Activated T-cell treated with anti-CD3 and anti-CD28 coated beads for 48 hours (primary cell): ENCODE results near the gene PRR29.
"Not testable (repeated sequence)": the region's sequence is repeated elsewhere in the genome, so short reads cannot be mapped to it uniquely, and the experiment has no call there.

Source experiments
- DNase-seq: peaks from one replicate; pipeline ENCODE4 v3.0.0-alpha.2; 2020; ENCODE audit warnings: low read depth

PRR29 gene

DNA sequence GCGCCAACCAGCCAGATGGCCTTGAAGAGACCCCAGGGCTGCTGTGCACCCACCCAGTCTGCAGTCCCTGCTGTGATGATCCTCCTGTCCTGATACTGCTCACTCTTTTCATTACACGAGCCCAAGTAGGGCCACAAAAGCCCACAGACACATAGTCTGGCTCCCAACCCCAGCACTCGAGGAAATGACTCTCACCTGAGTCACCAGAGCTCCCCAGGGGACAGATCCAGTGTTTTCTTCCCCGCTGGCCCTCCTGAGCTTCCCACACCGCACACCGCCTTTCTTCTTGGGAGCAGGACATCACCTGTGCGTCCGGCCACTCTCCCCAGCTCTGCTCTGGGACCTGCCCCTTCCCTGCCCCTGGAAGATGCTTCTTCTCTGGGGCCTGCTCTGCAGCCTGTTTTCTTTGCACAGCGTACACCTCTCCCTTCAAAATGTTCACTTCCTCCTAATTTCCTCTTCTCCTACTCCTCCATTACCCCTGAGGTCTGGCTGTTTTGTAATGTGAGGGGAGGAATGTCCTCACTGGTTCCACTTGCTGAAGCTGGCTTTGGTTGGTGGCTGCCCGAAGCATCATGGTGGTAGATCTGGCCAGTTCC lies 23.5 kb upstream of the PRR29 start:
- no peak for DNase-seq

DNA sequence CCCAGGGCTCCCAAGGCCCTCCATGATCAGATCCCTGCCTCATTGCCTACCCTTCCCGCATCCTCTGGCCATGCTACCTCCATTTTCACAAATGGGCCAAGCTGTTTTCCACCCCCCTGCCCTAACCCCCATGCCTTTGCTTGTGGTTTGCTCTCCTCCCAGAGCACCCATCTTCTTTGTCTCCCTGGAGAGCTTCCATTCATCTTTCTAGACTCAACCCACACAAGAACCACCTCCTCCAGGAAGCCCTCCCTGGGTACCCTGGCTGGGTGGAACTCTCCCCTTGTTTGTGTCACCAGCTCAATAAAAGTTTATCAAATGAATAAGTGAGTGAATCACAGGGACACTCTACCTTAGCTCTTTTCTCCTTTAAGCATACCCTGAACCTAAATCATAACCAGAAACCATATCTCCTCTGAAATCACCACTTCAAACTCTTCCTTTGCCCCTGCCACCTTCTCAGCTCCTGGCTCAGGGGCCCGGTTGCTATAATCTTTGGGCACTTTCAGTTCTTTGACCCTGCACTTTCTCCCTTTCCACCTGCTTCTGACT lies 22.5 kb upstream of the PRR29 start:
- no peak for DNase-seq

DNA sequence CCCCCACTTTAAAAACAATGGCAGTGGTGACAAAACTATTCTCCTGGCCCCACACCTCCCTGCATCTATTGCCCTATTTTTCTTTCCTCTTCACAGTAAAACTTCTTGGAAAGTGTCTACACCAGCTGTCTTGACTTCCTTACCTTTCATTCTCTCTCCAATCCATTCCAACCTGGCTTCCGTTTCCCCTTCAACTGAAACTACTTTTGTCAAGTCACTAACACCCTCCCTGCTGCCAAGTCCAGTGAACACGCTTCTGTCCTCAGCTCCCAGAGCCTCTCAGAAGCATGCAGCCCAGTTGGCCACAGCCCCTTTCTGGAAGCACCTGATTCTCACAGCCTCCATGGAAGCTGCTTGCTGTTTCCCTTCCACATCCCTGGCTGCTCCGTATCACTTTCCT lies 21.4 kb upstream of the PRR29 start:
- no peak for DNase-seq

DNA sequence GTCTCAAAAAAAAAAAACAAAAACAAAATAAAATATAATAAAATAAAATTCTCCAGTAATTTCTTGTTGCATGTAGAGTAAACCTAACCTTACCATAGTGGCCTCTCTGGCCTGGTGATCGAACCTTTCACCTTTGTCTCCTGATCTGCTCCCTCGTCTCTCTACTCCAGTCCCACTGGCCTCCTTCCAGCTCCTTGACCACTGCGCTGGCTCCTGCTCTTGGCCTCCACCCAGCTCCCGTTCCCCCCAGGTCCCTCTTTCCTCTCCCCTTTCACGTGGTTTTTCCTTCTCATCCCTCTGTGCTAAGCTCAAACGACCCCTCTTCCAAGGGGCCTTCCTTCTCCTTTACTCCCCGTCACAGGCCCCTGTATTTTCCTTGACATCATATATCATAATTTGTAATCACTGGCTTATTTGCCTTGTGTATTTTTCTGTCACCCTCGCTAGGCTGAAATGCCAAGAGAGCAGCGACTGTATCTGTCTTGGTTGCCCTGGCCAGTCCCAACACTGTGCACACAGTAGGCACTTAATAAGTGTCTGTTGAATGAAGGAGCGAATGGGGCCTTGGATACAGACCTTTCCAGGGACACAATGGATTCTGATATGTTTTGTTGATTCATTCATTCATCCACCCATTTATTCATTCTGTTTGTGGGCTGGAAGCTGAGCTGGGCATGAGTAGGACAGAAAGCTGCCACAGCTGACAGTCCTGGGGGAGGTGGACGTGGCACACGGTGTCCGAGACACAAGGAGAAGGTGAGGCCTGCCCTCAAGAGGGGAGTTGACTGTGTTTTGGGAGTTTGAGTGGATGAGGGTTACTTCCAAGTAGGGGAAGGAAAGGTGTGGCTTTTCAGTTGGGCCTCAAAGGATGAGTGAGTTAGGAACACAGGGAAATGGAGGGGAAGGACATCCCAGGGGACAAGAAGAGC lies 19.6 kb upstream of the PRR29 start:
- no peak for DNase-seq

DNA sequence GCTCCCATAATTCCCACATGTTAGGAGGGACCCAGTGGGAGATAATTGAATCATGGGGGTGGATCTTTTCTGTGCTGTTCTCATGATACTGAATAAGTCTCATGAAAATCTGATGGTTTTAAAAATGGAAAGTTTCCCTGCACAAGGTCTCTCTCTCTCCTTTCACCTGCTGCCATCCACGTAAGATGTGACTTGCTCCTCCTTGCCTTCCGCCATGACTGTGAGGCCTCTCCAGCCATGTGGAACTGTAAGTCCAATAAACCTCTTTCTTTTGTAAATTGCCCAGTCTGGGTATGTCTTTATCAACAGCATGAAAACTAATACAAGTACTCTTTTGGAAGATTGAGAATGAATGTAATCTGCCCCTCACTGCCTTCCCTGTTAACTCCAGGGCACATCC lies 15.5 kb upstream of the PRR29 start:
- DNase-seq: not testable (repeated sequence)

DNA sequence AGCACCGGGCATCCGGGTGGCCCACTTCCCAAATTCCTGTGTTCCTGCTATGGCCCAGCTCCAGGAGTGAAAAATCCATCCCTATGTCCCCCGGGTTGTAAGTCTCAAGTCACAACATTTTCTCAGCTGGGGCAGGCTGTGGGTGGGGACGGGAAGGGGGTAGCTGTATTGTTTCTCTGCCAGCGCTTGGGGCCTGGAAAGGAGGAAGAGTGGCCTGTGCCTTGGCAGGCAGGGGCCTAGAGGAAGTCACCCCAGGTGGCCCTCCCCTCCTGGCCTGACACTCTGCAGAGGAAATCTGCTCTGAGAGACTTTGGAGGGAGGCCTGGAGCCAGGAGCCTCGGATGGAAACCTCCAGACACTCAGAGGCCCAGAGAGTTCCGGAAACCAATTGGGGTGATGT lies 14.8 kb upstream of the PRR29 start:
- DNase-seq: no peak

DNA sequence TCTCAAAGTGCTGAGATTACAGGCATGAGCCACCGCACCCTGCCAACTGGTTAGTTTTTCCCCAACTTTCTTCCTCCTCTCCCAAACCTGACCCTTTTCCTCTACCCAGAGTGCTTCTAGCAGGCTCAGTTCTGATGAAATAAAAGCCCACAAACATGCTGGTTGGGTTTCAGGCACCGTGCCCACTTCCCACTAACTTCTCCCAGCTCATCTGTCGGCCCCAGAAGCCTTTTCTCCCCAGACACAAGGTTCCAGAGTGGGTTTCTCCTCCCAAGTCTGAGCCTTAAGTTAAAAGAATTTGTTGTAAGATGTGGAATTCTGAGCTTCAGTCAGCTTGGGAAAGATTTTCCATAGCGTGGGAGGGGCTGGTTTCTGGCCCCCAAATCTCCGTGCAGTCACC lies 13.9 kb upstream of the PRR29 start:
- DNase-seq: no peak

DNA sequence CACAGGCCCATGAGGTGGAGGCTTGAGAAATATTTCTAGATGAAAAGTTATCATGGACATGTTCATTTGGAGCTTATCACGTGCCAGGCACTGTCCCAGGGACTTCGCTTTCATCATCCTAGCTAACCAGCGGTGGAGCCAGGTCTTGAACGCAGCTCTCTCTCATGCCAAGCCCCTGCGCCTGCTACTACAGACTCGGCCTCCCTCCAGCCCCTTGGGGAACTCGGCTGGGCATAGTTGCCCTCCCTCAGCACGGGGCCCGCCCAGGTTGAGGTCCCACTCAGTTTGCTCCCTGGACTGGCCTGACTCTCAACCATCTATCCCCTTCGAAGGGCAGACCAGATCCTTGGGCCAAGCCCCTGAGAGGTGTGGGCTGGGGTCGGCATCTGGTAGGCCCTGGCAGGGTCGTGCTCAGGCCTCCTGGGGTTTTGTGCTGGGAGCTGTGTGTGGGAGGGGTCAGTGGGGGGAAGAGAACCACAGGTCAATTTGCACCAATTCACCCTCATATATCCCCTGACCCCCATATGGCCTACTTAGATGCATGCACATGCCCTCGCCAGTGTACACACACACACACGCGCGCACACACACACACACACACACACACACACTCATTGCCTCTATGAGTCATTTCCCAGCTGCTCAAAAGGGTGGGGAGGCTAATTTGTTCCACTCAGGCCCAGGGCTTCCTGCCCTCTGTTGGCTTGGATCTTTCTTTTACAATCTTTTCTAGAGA lies 13.3 kb upstream of the PRR29 start:
- DNase-seq: no peak

DNA sequence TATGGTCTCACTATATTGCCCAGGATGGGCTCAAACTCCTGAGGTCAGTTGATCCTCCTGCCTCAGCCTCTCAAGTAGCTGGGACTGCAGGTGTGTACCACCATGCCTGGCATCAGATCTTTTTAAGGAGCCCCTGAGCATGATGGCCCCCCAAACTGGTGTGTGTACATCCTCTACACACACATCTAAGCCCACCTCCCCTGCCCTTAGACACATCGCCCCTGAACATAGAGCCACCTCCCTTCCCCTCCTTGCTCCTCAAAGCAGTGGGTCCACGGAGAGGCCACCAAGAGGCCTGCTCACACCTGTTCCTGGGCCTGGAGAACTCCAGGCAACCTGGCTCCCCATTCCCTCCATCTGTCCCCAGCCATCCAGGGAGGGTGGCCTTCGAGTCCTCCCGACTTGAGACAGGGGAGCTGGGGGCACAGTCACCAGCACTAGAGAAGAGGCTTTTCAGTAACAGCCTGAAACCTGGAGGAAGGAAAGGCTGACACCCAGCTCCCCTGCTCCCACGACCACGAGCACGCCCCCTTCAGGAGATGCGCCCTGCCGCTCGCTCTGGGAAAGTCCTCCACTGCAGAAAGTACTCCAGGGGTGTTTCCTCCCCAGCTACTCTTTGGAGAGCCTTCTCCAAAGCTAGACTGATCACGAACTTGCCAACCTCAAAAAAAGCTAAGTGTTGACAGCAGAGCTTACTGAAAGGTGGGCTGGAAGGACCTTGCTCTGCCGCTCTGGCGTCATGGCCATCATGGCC lies 12.6 kb upstream of the PRR29 start:
- no peak for DNase-seq

DNA sequence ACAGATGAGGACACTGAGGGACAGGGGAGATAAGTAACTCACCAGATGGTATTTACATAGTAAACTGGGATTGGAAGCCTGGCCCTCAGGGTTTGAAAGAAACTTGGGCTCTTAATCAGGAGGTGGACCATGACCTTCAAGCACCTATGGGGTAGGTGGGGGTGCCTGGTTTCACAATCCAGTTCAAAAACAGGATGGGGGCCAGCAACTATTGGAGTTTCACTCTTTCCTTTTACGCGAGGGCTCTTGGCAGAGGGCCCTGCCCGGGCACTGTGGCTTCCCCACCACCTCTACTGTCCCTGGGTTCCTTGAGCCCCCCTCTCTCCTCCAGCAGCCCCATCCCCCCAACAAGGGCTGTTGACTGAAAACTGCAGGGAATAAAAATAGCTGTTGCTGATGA lies 11.3 kb upstream of the PRR29 start:
- no peak for DNase-seq

DNA sequence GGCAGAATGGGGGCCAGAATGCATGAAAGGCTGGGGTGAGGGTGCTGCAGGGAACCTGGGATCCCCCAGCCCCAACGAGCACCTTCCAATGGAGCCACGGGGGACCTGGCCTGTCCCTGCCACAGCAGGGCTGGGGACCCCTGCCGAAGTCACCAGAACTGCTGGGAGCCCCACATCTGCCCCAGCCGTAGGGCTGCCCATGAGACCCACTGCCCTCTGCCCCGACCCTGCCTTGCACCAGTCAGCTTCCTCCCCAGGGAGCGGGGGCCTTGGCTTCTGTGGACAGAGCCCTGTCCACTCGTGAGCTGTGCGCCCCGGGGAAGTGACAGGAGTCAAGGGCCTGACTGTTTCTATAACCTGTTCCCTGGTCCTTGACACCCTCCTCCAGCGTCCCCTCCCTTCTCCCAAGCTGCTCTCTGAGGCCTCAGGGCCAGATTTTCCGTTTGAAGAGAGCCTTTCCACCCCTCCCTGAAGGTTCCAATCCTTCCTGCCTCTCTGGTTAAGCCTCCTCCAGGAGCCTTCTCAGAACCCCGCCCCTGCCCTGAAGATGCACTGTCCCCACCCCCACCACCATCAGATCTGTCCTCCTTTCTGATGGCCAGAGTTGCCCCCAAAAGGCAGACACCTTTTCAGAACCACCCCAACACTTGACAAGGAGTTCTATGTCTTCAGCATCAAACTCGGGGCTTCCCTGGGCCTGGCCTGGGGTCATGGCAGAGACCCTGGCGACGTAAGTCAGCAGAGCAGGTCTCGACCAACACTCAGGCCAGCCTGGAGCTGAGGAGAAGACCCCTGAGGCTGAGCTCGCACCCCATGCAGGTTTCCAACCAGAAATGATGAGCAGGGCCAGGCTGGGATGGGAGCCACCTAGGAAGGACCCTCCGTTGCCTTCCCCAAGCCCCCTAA lies 10.7 kb upstream of the PRR29 start:
- no peak for DNase-seq

DNA sequence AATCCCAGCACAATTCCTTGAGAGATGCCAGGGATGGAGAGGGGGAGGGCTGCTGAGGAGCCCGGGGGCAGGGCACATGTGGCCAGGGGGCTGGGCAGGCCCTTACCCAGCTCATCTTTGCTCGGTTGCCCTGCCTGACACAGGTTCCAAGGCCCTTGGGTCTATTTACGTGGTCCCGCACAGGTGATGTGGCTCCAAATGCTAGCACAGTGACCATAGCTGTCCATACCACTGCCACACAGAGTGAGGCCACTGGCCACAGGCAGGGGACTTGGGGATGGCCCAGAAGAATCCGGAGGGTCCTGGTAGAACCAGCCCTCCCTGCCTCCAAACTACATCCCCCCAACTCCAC lies 10.0 kb upstream of the PRR29 start:
- no peak for DNase-seq

DNA sequence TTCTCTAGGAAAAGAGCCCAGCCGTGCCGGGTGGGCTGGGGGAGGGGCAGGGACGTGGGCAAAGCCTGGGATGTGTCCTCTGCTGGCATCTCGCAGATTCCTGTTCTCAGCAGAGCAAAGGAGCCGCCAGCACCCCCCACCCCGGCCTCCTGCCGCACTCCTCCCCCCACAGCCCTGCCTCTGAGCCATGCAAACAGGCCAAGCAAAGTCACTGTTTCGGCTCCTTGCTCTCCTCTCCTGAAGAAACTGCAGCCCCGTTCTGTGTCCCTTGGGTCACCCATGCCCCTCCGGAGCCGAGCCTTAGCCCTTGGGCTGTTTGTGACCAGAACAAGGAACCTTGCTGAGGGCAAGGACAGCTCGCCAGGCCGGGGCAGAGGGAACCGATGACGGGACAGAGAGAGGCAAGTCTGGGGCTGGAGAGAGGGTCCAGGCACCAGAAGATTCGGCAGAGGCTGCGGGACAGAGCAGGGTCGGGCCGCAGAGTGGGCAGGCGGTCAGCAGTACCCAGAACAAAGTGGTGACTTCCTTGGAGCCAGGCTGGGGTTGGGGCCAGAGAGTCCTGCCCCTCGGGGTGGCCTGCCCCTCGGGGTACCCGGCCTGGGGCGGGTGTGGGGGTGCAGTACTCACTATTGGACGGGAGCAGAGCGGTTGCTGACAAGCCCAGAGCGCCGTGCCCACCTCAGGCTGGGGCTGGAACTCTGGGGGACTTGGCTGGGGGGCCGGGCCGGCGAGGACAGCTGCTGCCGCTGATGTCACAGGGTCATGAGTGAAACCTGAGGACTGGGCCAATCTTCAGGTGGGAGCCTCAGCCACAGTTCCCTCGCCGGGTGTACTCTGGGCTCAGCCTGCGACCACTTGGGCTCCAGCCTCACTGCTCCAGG lies 9.2 kb upstream of the PRR29 start:
- DNase-seq: no peak

DNA sequence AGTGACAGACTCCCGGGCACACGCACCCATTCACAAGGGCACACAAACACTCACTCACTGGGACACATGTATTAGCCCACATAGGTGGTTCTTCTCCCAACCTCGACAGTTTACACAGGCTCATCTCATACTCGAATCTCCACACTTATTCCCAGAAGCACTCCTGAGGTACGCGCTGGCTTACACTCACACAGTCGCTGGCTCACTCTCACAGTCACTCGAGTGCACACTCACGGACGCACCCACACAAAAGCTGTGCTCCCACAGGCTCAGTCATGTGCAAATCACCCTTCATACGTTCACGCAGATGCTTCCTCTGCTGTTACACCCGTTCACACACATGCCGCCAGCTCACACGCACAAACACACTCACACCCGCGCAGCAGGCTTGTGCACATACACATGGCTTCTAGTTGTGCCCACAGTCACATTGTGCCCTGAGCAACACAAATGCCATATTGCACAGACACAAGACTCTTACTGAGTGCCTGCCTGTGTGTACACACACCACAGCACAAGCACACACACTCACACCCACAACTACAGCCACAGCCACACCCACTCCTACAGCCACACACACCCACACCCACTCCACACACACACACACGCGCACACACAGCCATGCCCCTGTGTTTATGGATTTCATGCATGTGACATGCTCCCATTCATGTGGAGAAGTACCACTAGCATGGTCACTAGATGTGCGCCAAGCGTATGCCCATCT lies 8.4 kb upstream of the PRR29 start:
- no peak for DNase-seq

DNA sequence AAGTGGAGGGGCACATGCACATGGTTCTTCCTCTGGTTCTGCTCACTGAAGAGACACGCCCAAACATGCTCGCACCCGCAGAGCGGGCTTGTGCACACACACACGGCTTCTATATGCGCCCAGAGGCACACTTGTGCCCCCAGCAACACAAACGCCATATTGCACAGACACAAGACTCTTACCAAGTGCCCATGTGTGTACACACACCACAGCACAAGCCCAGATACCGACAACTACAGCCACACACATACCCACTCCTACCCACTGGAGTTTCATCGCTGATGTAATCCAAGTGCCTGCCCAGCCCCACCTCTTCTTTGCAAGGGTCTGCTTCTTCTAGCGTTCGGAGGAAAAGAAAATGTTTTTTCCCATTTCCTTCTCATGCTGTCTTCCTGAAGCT lies 6.5 kb upstream of the PRR29 start:
- no peak for DNase-seq

DNA sequence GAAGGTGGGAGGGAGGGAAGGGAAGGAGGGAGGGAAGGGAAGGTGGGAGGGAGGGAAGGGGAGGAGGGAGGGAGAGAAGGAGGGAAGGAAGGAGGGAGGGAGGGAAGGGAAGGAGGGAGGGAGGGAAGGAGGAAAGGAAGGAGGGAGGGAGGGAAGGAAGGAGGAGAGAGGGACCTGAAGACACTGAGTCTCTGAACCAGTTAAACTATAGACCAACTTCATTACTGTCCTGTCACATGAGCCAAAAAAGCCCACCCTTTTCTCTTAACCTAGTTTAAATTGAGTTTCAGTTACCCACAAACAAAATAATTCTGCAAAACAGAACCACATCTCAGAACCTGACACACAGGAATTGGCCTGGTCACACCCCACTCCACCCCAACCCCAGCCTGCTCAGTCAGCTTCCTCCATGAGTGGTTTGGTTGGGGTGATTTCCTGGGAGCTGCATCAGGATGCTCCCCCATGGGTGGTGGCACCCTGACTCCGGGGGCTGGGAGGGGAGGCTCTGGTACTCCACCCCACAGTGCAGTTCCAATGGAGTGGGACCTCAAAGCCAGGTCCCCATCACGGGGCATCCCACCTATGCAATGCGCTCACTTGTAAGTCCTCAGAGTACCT lies 4.7 kb upstream of the PRR29 start:
- DNase-seq: no peak

DNA sequence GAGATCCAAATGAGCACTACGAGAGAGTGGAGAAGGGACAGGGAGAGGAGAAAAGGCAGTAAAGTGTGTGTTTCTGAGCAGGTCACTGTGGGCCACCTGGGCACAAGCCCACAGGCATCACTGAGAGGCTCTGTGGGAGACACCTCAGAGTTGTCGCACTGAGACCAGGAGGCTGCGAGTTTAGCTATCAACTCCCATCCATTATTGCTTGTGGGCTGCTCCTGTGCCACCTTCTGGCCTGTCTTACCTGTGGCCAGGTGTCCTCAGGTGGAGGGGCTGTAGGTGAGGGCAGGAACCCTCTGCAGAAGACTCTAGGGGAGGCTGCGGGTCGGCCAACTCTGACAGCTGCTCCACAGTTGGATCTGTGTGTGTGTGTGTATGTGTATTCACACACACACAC lies 2.5 kb upstream of the PRR29 start:
- no peak for DNase-seq

DNA sequence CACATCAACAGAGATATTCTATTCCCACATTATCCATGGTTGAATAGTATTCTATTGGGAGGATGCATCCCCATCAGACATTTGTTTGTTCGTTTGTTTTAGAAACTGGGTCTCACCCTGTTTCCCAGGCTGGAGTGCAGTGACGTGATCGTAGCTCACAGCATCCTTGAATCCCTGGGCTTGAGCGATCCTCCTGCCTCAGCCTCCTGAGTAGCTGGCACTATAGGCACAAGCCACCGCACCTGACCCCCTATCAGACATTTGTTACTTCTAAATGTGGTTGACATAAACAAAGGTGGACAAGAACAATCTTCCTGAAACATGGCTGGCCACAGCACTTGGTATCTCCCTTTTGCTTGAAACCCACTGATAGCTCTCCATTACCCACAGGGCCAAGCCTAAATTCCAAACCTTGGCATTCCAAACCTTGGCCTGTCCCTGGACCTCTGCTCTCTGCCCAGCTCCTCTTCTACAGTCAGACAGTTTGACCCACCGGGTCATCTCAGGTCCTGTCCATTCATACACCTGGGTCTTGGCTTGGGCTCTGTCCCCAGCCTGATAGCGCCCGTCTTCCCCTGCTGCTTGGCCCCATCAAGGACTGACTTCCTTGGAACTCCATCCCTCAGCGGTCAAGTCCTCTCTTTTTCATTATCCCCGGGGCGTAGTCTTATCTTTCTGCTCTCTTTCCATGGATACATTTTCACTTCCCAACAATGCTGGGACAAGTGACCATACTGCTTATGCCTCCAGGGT lies 1.5 kb upstream of the PRR29 start:
- DNase-seq: no peak
